H9 (cell line): ENCODE measurements around the gene TMEM164. TPM values are rescaled to one million over a fixed set of nuclear protein-coding genes. Genes with fewer than 3 reads are reported as not detected.

ENCODE experiments used
- DNase-seq: peaks from one replicate; pipeline ENCODE4 v3.0.0-alpha.2; 2017
- H2AFZ ChIP-seq: one replicate; pipeline ENCODE4 v1.6.1; 2013; ENCODE audit warnings: mild to moderate bottlenecking, low read length, control low read depth, moderate library complexity
- H2AK5ac ChIP-seq: 2 replicates; pipeline ENCODE4 v1.6.1; 2013; ENCODE audit warnings: low read length, control low read depth, mixed read lengths; ENCODE audit not compliant: insufficient read length
- H2BK120ac ChIP-seq: one replicate; pipeline ENCODE4 v1.6.1; 2013; ENCODE audit warnings: low read depth, mild to moderate bottlenecking, low read length, control low read depth, inconsistent platforms; ENCODE audit not compliant: poor library complexity, severe bottlenecking
- H2BK12ac ChIP-seq: 2 replicates; pipeline ENCODE4 v1.6.1; 2013; ENCODE audit warnings: low read length, control low read depth, mixed read lengths, low read depth; ENCODE audit not compliant: insufficient read length
- H2BK15ac ChIP-seq: 2 replicates; pipeline ENCODE4 v1.6.1; 2013; ENCODE audit warnings: low read depth, low read length, control low read depth
- H2BK20ac ChIP-seq: one replicate; pipeline ENCODE4 v1.6.1; 2013; ENCODE audit warnings: low read depth, mild to moderate bottlenecking, low read length, control low read depth, inconsistent platforms; ENCODE audit not compliant: poor library complexity, severe bottlenecking
- H2BK5ac ChIP-seq: 2 replicates; pipeline ENCODE4 v1.6.1; 2013; ENCODE audit warnings: low read length, control low read depth, mixed read lengths; ENCODE audit not compliant: insufficient read length
- H3K14ac ChIP-seq: 2 replicates; pipeline ENCODE4 v1.6.1; 2013; ENCODE audit warnings: low read length, control low read depth; ENCODE audit not compliant: insufficient read depth
- H3K18ac ChIP-seq: 2 replicates; pipeline ENCODE4 v1.6.1; 2013; ENCODE audit warnings: low read depth, mild to moderate bottlenecking, mixed read lengths, low read length, control low read depth; ENCODE audit not compliant: insufficient read length
- H3K23ac ChIP-seq: 2 replicates; pipeline ENCODE4 v1.6.1; 2013; ENCODE audit warnings: low read length, control low read depth, mixed read lengths, low read depth; ENCODE audit not compliant: insufficient read length
- H3K23me2 ChIP-seq: 2 replicates; pipeline ENCODE4 v1.6.1; 2013; ENCODE audit warnings: low read depth, mild to moderate bottlenecking, mixed read lengths, low read length, control low read depth; ENCODE audit not compliant: insufficient read length, poor library complexity, severe bottlenecking
- H3K27ac ChIP-seq: 2 replicates; pipeline ENCODE4 v1.5.1; 2013; ENCODE audit warnings: low read length, control low read depth, mixed read lengths, low read depth; ENCODE audit not compliant: insufficient read length
- H3K27me3 ChIP-seq: 2 replicates; pipeline ENCODE4 v1.6.1; 2013; ENCODE audit warnings: low read length, control low read depth, inconsistent platforms; ENCODE audit not compliant: insufficient read depth
- H3K4ac ChIP-seq: 2 replicates; pipeline ENCODE4 v1.6.1; 2013; ENCODE audit warnings: low read depth, mild to moderate bottlenecking, control low read depth, inconsistent platforms, low read length, moderate library complexity
- H3K4me1 ChIP-seq: 2 replicates; pipeline ENCODE4 v1.6.1; 2013; ENCODE audit warnings: low read length, control low read depth, inconsistent platforms; ENCODE audit not compliant: insufficient read depth
- H3K4me2 ChIP-seq: 2 replicates; pipeline ENCODE4 v1.6.1; 2013; ENCODE audit warnings: low read length, control low read depth, mixed read lengths; ENCODE audit not compliant: insufficient read length, insufficient read depth
- H3K56ac ChIP-seq: 2 replicates; pipeline ENCODE4 v1.6.1; 2013; ENCODE audit warnings: low read depth, mild to moderate bottlenecking, mixed read lengths, low read length, control low read depth; ENCODE audit not compliant: insufficient read length
- H3K79me1 ChIP-seq: 2 replicates; pipeline ENCODE4 v1.6.1; 2013; ENCODE audit warnings: low read depth, mild to moderate bottlenecking, moderate library complexity, low read length, control low read depth, inconsistent platforms; ENCODE audit not compliant: insufficient read depth, poor library complexity, severe bottlenecking
- H3K79me2 ChIP-seq: 2 replicates; pipeline ENCODE4 v1.6.1; 2013; ENCODE audit warnings: low read length, control low read depth, inconsistent platforms; ENCODE audit not compliant: insufficient read depth
- H3K9ac ChIP-seq: 2 replicates; pipeline ENCODE4 v1.6.1; 2013; ENCODE audit warnings: low read length, control low read depth, mixed read lengths; ENCODE audit not compliant: insufficient read length; ENCODE audit errors: extremely low read depth
- H3K9me3 ChIP-seq: one replicate; pipeline ENCODE4 v1.6.1; 2013; ENCODE audit warnings: low read depth, low read length, inconsistent platforms; ENCODE audit not compliant: control insufficient read depth
- H3T11ph ChIP-seq: one replicate; pipeline ENCODE4 v1.6.1; 2013; ENCODE audit warnings: mild to moderate bottlenecking, low read length, control low read depth, inconsistent platforms
- H4K20me1 ChIP-seq: one replicate; pipeline ENCODE4 v1.6.1; 2013; ENCODE audit not compliant: control insufficient read depth, insufficient read length, insufficient read depth
- H4K5ac ChIP-seq: 2 replicates; pipeline ENCODE4 v1.6.1; 2013; ENCODE audit warnings: low read depth, mild to moderate bottlenecking, mixed read lengths, low read length, control low read depth; ENCODE audit not compliant: insufficient read length
- H4K8ac ChIP-seq: replicated peaks from 2 replicates; pipeline ENCODE4 v1.6.1; 2013; ENCODE audit warnings: low read length, control low read depth, mixed read lengths, low read depth; ENCODE audit not compliant: insufficient read length
- H4K91ac ChIP-seq: 2 replicates; pipeline ENCODE4 v1.6.1; 2013; ENCODE audit warnings: low read depth, mild to moderate bottlenecking, moderate library complexity, mixed read lengths, low read length, control low read depth; ENCODE audit not compliant: insufficient read length
- H3K27ac Mint-ChIP-seq, 3 experiments: 2 replicates in 2 of 3; 3 replicates in 1 of 3; pipeline ENCODE4 v1.8.0; 2020 to 2021; ENCODE audit warnings: mixed read lengths in 3 of 3, mild to moderate bottlenecking in 1 of 3, moderate library complexity in 1 of 3
- H3K27me3 Mint-ChIP-seq: 2 replicates; pipeline ENCODE4 v1.8.0; 2021; ENCODE audit warnings: low read depth, mild to moderate bottlenecking, moderate library complexity, mixed read lengths
- H3K36me3 Mint-ChIP-seq, 3 experiments: 2 replicates in 2 of 3; 3 replicates in 1 of 3; pipeline ENCODE4 v1.8.0; 2020 to 2021; ENCODE audit warnings: low read depth in 3 of 3, mixed read lengths in 3 of 3; ENCODE audit not compliant: insufficient read depth in 1 of 3
- H3K4me1 Mint-ChIP-seq, 2 experiments: 2 replicates each; pipeline ENCODE4 v1.8.0; 2020; ENCODE audit warnings: mixed read lengths in 2 of 2
- H3K4me3 Mint-ChIP-seq, 2 experiments: 2 replicates in 1 of 2; 3 replicates in 1 of 2; pipeline ENCODE4 v1.8.0; 2020 to 2021; ENCODE audit warnings: mild to moderate bottlenecking in 2 of 2, mixed read lengths in 2 of 2, moderate library complexity in 1 of 2
- H3K9me3 Mint-ChIP-seq, 2 experiments: 2 replicates in 1 of 2; 3 replicates in 1 of 2; pipeline ENCODE4 v1.8.0; 2020; ENCODE audit warnings: mild to moderate bottlenecking in 2 of 2, mixed read lengths in 2 of 2, moderate library complexity in 1 of 2
- WGBS: extraction: QIAGEN DNeasy Blood & Tissue Kit; methylation state at CpG from one replicate; pipeline ENCODE4 v1.1.7; 2013; ENCODE audit warnings: missing lambda C conversion rate, low lambda C conversion rate, mixed read lengths; ENCODE audit not compliant: insufficient read length; ENCODE audit errors: extremely low coverage; 5-methylcytosine and 5-hydroxymethylcytosine counted together
- total RNA-seq: library from RNA; stranded (reverse); gene quantifications from 2 replicates; pipeline ENCODE4 v1.2.1, GENCODE V29; 2021
- TF ChIP-seq, protein P1 (sequence below): fragments of 200-600 bp; sonication (generic); conservative IDR thresholded peaks from 3 replicates; pipeline ENCODE4 v1.8.0; 2021; ENCODE audit warnings: antibody characterized with exemption, mild to moderate bottlenecking

Gene TMEM164
- total RNA-seq, 1 experiment from 2014 or later = 30.4 TPM

GRCh38 chrX:110114260-110114776, 111.4 kb downstream of the TMEM164 start:
- no peak overlapping the region for H2BK15ac ChIP-seq
- TF ChIP-seq, protein P1, sequence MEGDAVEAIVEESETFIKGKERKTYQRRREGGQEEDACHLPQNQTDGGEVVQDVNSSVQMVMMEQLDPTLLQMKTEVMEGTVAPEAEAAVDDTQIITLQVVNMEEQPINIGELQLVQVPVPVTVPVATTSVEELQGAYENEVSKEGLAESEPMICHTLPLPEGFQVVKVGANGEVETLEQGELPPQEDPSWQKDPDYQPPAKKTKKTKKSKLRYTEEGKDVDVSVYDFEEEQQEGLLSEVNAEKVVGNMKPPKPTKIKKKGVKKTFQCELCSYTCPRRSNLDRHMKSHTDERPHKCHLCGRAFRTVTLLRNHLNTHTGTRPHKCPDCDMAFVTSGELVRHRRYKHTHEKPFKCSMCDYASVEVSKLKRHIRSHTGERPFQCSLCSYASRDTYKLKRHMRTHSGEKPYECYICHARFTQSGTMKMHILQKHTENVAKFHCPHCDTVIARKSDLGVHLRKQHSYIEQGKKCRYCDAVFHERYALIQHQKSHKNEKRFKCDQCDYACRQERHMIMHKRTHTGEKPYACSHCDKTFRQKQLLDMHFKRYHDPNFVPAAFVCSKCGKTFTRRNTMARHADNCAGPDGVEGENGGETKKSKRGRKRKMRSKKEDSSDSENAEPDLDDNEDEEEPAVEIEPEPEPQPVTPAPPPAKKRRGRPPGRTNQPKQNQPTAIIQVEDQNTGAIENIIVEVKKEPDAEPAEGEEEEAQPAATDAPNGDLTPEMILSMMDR = no peak
- H3K14ac ChIP-seq = no peak overlapping the region
- no peak overlapping the region for H2BK20ac ChIP-seq
- H4K20me1 ChIP-seq = no peaks in the 10 kb centered on the region
- no peak overlapping the region for H3K56ac ChIP-seq
- H2BK5ac ChIP-seq = no peak overlapping the region
- H4K5ac ChIP-seq = no peak overlapping the region
- no peak overlapping the region for H4K8ac ChIP-seq
- H3K79me1 ChIP-seq = no peaks in the 10 kb centered on the region
- H3K4me3 Mint-ChIP-seq = no peak overlapping the region
- H3K4ac ChIP-seq = no peak overlapping the region
- H3K79me2 ChIP-seq = no peaks in the 10 kb centered on the region
- no peaks in the 10 kb centered on the region for H3K23me2 ChIP-seq
- H3K27me3 ChIP-seq = no peaks in the 10 kb centered on the region
- no peaks in the 10 kb centered on the region for H3K9me3 ChIP-seq
- H3K4me1 ChIP-seq = no peaks in the 10 kb centered on the region
- no peak for DNase-seq
- H3K18ac ChIP-seq = no peak overlapping the region
- H3K36me3 Mint-ChIP-seq = peaks cover 0 to 4% (median 0%) of the 10 kb centered on the region in 3 experiments; a peak in 2 of 7 replicates
- H3K9me3 Mint-ChIP-seq = no peaks in the 10 kb centered on the region
- no peak overlapping the region for H4K91ac ChIP-seq
- no peak overlapping the region for H3T11ph ChIP-seq
- H3K23ac ChIP-seq = no peak overlapping the region
- H2AK5ac ChIP-seq = no peak overlapping the region
- H2BK120ac ChIP-seq = no peak overlapping the region
- no CpG with 5 or more reads among the region's 4 CpGs for WGBS
- no peak overlapping the region for H2BK12ac ChIP-seq
- no peaks in the 10 kb centered on the region for H3K27me3 Mint-ChIP-seq
- no peak overlapping the region for H3K9ac ChIP-seq
- H3K4me1 Mint-ChIP-seq = no peaks in the 10 kb centered on the region
- no peak overlapping the region for H2AFZ ChIP-seq
- no peak overlapping the region for H3K27ac ChIP-seq
- H3K27ac Mint-ChIP-seq = peak overlapping the region in 1 of 3 experiments; percentile 15; a peak in 2 of 7 replicates
- no peak overlapping the region for H3K4me2 ChIP-seq
